IMR-90 (cell line): ENCODE data around the gene ATF5.

Experiments
- CTCF ChIP-seq: conservative IDR thresholded peaks from 2 replicates; pipeline ENCODE4 v1.5.1; 2012; ENCODE audit warnings: mild to moderate bottlenecking, low read depth, low read length, improper control_type of control experiment
- MXI1 ChIP-seq: IDR thresholded peaks from 2 replicates; pipeline ENCODE4 v1.6.1; 2012; ENCODE audit warnings: low read depth, mild to moderate bottlenecking, low read length, moderate library complexity, borderline replicate concordance
- POLR2A ChIP-seq: IDR thresholded peaks from 2 replicates; pipeline ENCODE4 v1.6.1; 2012; ENCODE audit warnings: mild to moderate bottlenecking, low read depth, low read length
- RFX5 ChIP-seq: IDR thresholded peaks from 2 replicates; pipeline ENCODE4 v1.8.0; 2012; ENCODE audit warnings: low read depth, mild to moderate bottlenecking, low read length, moderate library complexity
- TF ChIP-seq, protein P1 (sequence below): fragments of 150-350 bp; IDR thresholded peaks from 2 replicates; pipeline ENCODE4 v1.6.1; 2017; ENCODE audit warnings: mild to moderate bottlenecking, antibody characterized with exemption, low read length, low read depth

DNA sequence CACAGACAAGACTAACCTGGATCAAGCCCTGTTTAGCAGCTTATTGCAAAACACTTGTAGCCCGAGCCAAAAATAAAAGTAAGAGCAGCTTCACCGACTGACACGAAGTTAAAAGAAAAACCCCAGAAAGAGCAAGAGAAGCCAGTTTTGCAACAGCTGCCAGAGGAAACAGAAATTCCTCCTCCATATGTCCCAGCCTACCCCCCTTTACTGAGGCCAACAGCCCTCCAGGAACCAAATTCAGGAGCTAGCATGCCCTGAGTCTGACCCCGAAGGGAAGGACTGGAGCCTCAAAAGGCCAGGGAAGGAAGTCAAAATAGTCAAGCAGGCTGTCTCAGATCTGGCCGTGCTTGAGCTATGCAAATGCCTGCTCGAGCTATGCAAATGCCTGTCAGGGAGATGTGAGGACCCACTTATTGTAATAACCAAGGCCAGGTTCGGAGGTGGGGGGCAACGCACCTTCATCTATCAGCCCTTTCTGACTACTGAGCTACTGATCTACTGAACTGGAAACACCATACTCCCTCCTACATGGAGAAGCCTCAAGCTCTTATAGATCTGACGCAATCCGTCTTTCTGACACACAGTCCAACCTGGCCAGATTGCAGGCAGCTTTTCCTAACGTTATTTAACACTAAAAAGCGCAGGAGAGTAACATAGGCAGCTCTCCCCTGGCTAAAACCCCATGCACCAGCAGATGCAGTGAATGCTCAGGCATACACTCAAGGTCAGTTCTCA, 25.3 kb downstream of the ATF5 start:
- TF ChIP-seq CTCF: no peak
- no peak for TF ChIP-seq MXI1
- TF ChIP-seq RFX5: no peak
- TF ChIP-seq, protein P1, sequence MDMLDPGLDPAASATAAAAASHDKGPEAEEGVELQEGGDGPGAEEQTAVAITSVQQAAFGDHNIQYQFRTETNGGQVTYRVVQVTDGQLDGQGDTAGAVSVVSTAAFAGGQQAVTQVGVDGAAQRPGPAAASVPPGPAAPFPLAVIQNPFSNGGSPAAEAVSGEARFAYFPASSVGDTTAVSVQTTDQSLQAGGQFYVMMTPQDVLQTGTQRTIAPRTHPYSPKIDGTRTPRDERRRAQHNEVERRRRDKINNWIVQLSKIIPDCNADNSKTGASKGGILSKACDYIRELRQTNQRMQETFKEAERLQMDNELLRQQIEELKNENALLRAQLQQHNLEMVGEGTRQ: no peak
- TF ChIP-seq POLR2A: no peak
